Cardiac septum (tissue), 1 donor: Measurements from ENCODE around the gene FLT1. TPM values are rescaled to one million over a fixed set of nuclear protein-coding genes. Genes with fewer than 3 reads are reported as not detected.

Experiments
- DNase-seq: peaks from one replicate; pipeline ENCODE4 v3.0.0-alpha.2; 2020; ENCODE audit warnings: low spot score
- intact Hi-C: fragments of 100-400 bp; cut with DNase I; formaldehyde crosslinking; loops from one replicate; pipeline ENCODE4 v1.14.0; 2022
- total RNA-seq: library from RNA; stranded (reverse); fragmentation: NEBNext Ultra II Directional; extraction: Animal tissue kit (Norgen Biotek cat#: 25700); gene quantifications from one replicate; pipeline ENCODE4 v1.2.1, GENCODE V29; 2021
- donor health status: DM: no; HTN: no; CAD: no.

FLT1 gene
- total RNA-seq, 1 donor from 2014 or later, result 53.4 TPM

GRCh38 chr13:28338006-28338574, 156.8 kb downstream of the FLT1 start:
- no peak for DNase-seq

GRCh38 chr13:28337166-28338005, 157.5 kb downstream of the FLT1 start:
- no peak for DNase-seq
- intact Hi-C loops, result loop anchor here (5.0 kb wide), 1 partner anchor 70 kb away; no protein-coding TSS in a partner anchor

More at GRCh38 chr13:28338006-28338574, 156.8 kb downstream of the FLT1 start:
- intact Hi-C loops, result loop anchor here (5.0 kb wide), 1 partner anchor 69 kb away; no protein-coding TSS in a partner anchor

- DNase-seq, result no peak
- intact Hi-C loops, result loop anchor here (5.0 kb wide), 1 partner anchor 71 kb away; no protein-coding TSS in a partner anchor
Observed at GRCh38 chr13:28336193-28336657, 158.7 kb downstream of the FLT1 start.

GRCh38 chr13:28333204-28333881, 161.6 kb downstream of the FLT1 start:
- intact Hi-C loops, result no loop called here
- DNase-seq, result no peak

GRCh38 chr13:28329395-28330158, 165.4 kb downstream of the FLT1 start:
- intact Hi-C loops, result loop anchor here (10.0 kb wide), 1 partner anchor 125 kb away; no protein-coding TSS in a partner anchor
- DNase-seq, result no peak

GRCh38 chr13:28328271-28328607, 166.7 kb downstream of the FLT1 start:
- intact Hi-C loops, result loop anchor here (10.0 kb wide), 1 partner anchor 127 kb away; no protein-coding TSS in a partner anchor
- no peak for DNase-seq

- intact Hi-C loops, result loop anchor here (10.0 kb wide), 1 partner anchor 127 kb away; no protein-coding TSS in a partner anchor
- no peak for DNase-seq
Observed at GRCh38 chr13:28327373-28328270, 167.3 kb downstream of the FLT1 start.

- intact Hi-C loops, result loop anchor here (10.0 kb wide), 1 partner anchor 129 kb away; no protein-coding TSS in a partner anchor
- no peak for DNase-seq
Observed at GRCh38 chr13:28326056-28326455, 168.9 kb downstream of the FLT1 start.

GRCh38 chr13:28325022-28325421, 169.9 kb downstream of the FLT1 start:
- DNase-seq, result no peak

GRCh38 chr13:28324181-28324789, 170.6 kb downstream of the FLT1 start:
- intact Hi-C loops, result loop anchor here (1.0 to 10.0 kb wide), 3 partner anchors 131 to 311 kb away; no protein-coding TSS in a partner anchor
- peak; percentile 78 for DNase-seq

More at GRCh38 chr13:28325022-28325421, 169.9 kb downstream of the FLT1 start:
- intact Hi-C loops, result loop anchor here (10.0 kb wide), 1 partner anchor 130 kb away; no protein-coding TSS in a partner anchor

GRCh38 chr13:28322256-28322905, 172.5 kb downstream of the FLT1 start:
- intact Hi-C loops, result loop anchor here (5.0 to 10.0 kb wide), 2 partner anchors 132 to 210 kb away; no protein-coding TSS in a partner anchor
- DNase-seq, result no peak

- intact Hi-C loops, result loop anchor here (5.0 to 10.0 kb wide), 2 partner anchors 133 to 211 kb away; no protein-coding TSS in a partner anchor
- DNase-seq, result no peak
Observed at GRCh38 chr13:28321756-28322155, 173.2 kb downstream of the FLT1 start.

- intact Hi-C loops, result loop anchor here (5.0 to 10.0 kb wide), 2 partner anchors 134 to 211 kb away; no protein-coding TSS in a partner anchor
- DNase-seq, result no peak
Observed at GRCh38 chr13:28320884-28321574, 173.9 kb downstream of the FLT1 start.

- intact Hi-C loops, result loop anchor here (5.0 to 10.0 kb wide), 2 partner anchors 135 to 212 kb away; no protein-coding TSS in a partner anchor
- no peak for DNase-seq
Observed at GRCh38 chr13:28320209-28320608, 174.7 kb downstream of the FLT1 start.

- no peak for DNase-seq
- intact Hi-C loops, result no loop called here
Observed at GRCh38 chr13:28319528-28319927, 175.4 kb downstream of the FLT1 start.

GRCh38 chr13:28318496-28318895, 176.4 kb downstream of the FLT1 start:
- no peak for DNase-seq
- intact Hi-C loops, result no loop called here
